Kidney capillary endothelial cell (primary cell): ENCODE results near the gene LBHD2.
"Not testable (repeated sequence)": the region's sequence is repeated elsewhere in the genome, so short reads cannot be mapped to it uniquely, and the experiment has no call there.

Experiments used
- DNase-seq: peaks from one replicate; pipeline ENCODE4 v3.0.0-alpha.2; 2018; ENCODE audit warnings: low spot score

LBHD2 gene

DNA sequence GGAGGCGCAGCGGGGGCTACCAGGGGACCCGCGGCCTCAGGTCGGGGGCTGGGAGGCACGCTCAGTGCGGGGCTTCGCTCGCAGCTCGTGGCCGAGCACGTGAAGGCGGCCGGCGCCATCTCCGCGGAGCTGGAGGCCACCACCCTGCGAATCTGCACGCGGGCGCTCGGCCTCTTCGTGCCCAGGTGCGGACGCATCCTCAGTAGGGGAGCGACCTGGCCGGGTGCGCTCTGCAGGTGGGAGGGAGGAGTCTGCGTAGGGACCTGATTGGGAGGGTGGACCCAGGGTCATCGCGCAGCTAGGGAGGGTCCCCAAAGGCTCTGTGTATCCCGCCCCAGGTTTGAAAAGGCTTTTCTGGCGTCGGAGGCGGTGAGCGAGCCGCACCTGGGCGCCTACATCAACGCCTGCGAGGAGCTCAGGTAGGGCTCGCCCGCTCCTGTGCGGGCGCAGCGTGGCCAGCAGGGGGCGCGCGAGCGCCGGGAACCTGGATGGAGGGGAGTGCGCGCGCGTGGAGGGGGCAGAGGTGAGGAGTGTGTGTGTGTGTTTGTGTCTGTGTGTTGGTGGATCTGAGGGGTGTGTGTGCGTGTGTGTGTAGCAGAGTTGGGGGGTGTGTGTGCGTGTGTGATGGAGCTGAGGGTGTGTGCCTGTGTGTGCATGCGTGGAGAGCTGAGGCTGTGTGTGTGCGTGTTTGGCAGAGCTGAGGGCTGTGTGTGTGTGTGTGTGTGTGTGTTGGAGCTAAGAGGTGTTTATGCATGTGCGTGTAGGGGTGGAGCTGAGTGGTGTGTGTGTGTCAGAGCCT lies 20.8 kb downstream of the LBHD2 start:
- no peak for DNase-seq

GRCh38 chr14:103105580-103106150 lies 21.7 kb downstream of the LBHD2 start:
- no peak for DNase-seq

- no peak for DNase-seq
Observed at GRCh38 chr14:103107455-103107854, 23.4 kb downstream of the LBHD2 start.

- no peak for DNase-seq
Observed at GRCh38 chr14:103107941-103108748, 24.1 kb downstream of the LBHD2 start.

DNA sequence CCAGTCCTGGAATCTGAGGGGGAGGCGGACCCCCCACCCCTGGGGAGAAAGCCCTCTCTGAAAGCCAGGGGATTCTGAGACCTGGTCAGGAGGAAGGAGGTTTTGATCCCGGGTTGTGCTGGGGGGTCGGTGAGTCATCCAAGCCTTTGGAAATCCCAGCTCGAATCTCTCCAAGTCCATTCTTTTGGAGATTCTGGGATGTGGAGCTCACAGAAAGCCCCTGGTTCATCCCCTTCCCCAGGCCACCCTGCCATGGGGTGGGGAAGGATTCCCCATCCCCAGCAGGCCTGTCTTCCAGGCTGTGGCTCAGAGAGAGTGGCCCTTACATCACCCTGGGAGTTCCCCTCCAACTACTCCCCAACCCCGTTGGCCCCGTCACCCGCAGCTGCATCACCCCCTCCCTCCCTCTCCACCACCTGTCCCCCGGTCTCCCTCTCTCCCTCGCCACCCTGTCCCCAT lies 24.8 kb downstream of the LBHD2 start:
- DNase-seq = no peak

GRCh38 chr14:103109535-103110441 lies 25.8 kb downstream of the LBHD2 start:
- no peak for DNase-seq

DNA sequence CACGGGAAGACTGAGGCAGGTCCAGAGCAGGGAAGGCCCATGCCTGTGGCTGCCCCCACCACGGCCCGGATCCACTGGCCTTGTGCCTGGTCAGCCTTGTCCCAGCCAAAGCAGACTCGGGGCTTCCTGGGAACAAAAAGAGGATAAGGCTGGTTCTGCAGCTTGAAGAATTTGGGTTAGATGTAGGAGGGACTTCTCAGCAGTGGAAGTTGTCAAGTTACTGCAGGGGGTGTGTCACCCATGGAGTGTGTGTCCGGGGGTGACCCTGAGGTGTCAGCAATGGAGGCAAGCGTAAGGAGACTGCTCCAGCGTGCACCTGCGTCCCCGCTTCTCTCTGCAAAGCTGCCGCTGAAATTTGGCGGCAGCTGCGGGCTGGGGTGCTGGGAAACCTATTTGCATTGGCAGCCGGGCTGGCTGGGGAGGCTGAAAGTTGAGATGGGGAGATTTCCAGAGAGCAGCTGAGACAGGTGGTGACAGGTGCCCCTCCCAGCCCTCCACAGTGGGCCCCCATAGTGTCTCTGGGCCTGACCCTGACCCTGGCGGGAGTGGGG lies 26.7 kb downstream of the LBHD2 start:
- no peak for DNase-seq

GRCh38 chr14:103111232-103111868 lies 27.3 kb downstream of the LBHD2 start:
- DNase-seq = no peak

- no peak for DNase-seq
Observed at GRCh38 chr14:103112400-103113243, 28.6 kb downstream of the LBHD2 start.

DNA sequence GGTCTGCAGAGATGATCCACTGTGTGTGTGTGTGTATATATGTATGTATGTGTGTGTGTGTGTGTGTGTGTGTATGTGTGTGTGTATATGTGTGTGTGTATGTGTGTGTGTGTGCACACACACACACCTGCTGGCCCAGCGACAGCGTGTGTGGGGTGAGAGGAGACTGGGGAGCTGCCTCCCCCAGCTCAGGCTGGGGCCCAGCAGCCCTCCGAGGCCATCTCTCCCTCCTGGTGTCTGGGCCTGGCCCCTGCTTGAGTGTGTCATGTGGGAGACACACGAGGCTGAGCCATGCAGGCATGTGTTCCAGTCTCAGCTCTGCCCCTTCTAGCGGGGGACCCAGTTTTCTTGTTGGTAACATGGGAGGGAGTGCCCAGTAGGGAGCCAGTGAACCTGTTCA lies 29.3 kb downstream of the LBHD2 start:
- no peak for DNase-seq

- no peak for DNase-seq
Observed at GRCh38 chr14:103113774-103114173, 29.8 kb downstream of the LBHD2 start.

- DNase-seq = not testable (repeated sequence)
Observed at GRCh38 chr14:103115086-103115679, 31.2 kb downstream of the LBHD2 start.

- DNase-seq = no peak
Observed at GRCh38 chr14:103115845-103116572, 32.0 kb downstream of the LBHD2 start.

- DNase-seq = no peak
Observed at GRCh38 chr14:103116636-103117035, 32.6 kb downstream of the LBHD2 start.

DNA sequence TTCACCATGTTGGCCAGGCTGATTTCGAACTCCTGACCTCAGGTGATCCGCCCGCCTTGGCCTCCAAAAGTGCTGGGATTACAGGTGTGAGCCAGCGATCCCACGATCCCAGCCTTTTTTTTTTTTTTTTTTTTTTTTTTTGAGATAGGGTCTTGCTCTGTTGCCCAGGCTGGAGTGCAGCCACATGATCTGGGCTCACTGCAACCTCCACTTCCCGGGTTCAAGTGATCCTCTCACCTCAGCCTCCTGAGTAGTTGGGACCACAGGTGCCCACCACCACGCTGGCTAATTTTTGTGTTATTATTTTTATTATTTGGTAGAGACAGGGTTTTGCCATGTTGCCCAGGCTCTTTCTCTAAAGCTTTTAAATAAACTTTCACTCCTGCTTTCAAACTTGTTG lies 33.5 kb downstream of the LBHD2 start:
- DNase-seq = not testable (repeated sequence)

DNA sequence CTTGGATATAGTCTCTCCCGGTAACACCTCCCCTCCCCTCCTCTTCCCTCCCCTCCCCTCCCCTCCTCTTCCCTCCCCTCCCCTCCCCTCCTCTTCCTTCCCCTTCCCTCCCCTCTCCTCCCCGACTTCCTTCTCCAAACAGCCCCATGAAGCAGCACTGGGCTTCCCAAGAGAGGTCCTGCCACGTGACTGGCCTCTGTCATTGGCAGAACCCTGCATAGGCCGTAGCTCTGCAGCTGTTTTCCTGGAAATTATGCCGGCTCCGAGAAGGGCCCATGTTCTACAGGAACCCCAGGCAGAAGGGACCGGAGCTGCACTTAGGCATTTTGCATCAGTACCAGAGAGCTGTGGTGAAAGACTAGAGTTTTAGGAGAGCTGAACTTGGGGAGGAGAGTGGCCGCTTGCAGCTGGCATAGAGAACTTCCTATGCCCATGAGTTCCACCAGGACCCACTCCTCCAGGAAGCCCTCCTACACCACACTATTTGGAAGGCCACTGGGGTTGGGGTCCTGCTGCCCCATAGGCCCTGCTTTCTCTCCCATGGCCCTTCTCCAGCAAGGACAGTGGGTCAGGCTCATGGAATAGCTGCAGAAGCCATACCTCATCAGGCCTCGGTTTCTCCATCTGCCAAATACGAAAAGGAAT lies 34.1 kb downstream of the LBHD2 start:
- no peak for DNase-seq

DNA sequence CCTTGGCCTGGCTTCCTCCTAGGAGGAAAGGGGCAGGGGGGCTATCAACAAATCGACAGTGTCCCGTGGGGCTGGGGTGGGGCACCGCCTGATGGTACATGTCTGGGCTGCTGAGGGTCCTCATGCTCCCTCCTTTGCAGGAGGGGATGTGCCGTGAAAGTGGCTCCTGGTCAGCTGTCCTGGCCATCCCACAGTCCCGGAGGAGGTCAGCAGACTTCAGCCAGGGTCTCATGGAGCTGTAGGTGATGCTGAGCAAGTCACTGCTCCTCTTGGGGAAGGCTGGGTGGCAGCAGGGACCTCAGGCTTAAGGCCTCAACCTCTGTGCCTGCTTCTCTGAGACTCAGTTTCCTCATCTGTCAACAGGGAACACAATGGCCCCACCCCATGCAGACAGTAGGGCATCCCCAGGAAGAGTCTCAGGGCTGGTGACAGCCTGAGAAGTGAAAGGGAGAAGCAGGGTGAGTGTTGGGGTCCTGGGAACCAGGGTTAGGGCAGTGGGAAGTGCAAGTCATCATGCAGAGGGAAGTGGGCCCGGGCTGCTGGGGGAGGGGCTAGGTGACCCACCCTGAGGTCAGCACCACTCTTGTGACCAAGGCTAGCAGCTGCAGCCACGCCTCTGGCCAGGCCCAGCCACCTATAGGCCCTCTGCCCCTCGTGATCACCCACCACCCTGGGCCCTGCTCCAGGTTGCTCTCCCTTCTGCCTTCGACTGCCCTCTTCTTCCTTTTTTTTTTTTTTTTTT lies 34.8 kb downstream of the LBHD2 start:
- no peak for DNase-seq

DNA sequence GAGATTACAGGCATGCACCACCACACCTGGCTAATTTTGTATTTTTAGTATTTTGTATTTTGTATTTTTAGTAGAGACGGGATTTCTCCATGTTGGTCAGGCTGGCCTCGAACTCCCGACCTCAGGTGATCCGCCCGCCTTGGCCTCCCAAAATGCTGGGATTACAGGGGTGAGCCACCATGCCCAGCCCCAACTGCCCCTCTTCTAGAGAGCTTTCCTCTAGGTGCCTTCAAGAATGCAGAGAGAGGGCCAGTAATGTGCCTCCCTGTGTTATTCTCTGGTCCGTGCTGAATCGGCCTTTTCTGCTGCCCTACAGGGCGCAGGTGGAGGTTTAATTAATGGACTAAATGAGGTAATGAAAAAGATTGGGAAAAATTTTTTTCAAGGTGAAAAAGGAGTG lies 35.5 kb downstream of the LBHD2 start:
- not testable (repeated sequence) for DNase-seq
